Effector memory CD4-positive, alpha-beta T cell (primary cell): ENCODE data around the gene PROSER1.
"Not testable (repeated sequence)": the region's sequence is repeated elsewhere in the genome, so short reads cannot be mapped to it uniquely, and the experiment has no call there.

Experiments
- DNase-seq, 3 donors: peaks; one replicate each; pipeline ENCODE4 v3.0.0-alpha.2; 2020
- H3K27ac ChIP-seq: 2 replicates; pipeline ENCODE4 v1.7.0; 2013; ENCODE audit warnings: mild to moderate bottlenecking, low read length, moderate library complexity; ENCODE audit not compliant: insufficient read depth, poor library complexity, severe bottlenecking
- H3K27me3 ChIP-seq: replicated peaks from 2 replicates; pipeline ENCODE4 v1.7.0; 2013; ENCODE audit warnings: mild to moderate bottlenecking, low read length; ENCODE audit not compliant: insufficient read depth, control insufficient read depth, poor library complexity, severe bottlenecking
- H3K36me3 ChIP-seq: 2 replicates; pipeline ENCODE4 v1.7.0; 2013; ENCODE audit warnings: mild to moderate bottlenecking, low read length, moderate library complexity; ENCODE audit not compliant: control insufficient read depth, insufficient read depth
- H3K4me1 ChIP-seq: 2 replicates; pipeline ENCODE4 v1.7.0; 2013; ENCODE audit warnings: low read length, mild to moderate bottlenecking; ENCODE audit not compliant: control insufficient read depth, insufficient read depth, poor library complexity, severe bottlenecking
- H3K4me3 ChIP-seq: 2 replicates; pipeline ENCODE4 v1.7.0; 2013; ENCODE audit warnings: low read length, low read depth, mild to moderate bottlenecking; ENCODE audit not compliant: insufficient read depth, poor library complexity, severe bottlenecking
- H3K9me3 ChIP-seq: 2 replicates; pipeline ENCODE4 v1.7.0; 2013; ENCODE audit warnings: mild to moderate bottlenecking, low read length, moderate library complexity; ENCODE audit not compliant: control insufficient read depth
- total RNA-seq, 3 donors: gene quantifications; one replicate each; lab custom pipeline; 2026; lab: John Stamatoyannopoulos, UW

PROSER1 gene
- total RNA-seq: 14.5 to 29.2 (median 16.8) reads per million in 3 donors

GRCh38 chr13:39037880-39038568 lies at the start of gene PROSER1, which contains the start of gene NHLRC3:
PROSER1 (minus strand) TSS chr13:39038089; CDS start chr13:39037242, 847 bp downstream.
NHLRC3 (plus strand) TSS chr13:39038456; CDS start chr13:39038640, 184 bp downstream.
- no peaks in the 10 kb centered on the region for H3K36me3 ChIP-seq
- H3K27ac ChIP-seq: peak within 1 kb of the TSS; percentile 85
- DNase-seq: peak; percentile 63 to 75 (median 68)
- peak within 1 kb of the TSS; percentile 83 for H3K4me3 ChIP-seq
- H3K9me3 ChIP-seq: no peaks in the 10 kb centered on the region
- no peaks in the 10 kb centered on the region for H3K27me3 ChIP-seq
- H3K4me1 ChIP-seq: peaks cover 14% of the 10 kb centered on the region

GRCh38 chr13:39086251-39086945 lies 48.5 kb upstream of the PROSER1 start:
- H3K36me3 ChIP-seq, H3K4me1 ChIP-seq, H3K27ac ChIP-seq, H3K27me3 ChIP-seq, H3K4me3 ChIP-seq, DNase-seq, H3K9me3 ChIP-seq: not testable (repeated sequence)

- Histone ChIP-seq H3K9me3 (no peaks in the 10 kb centered on the region), H3K27ac (no peak overlapping the region), H3K36me3 (no peaks in the 10 kb centered on the region), H3K4me3 (no peak overlapping the region), H3K4me1 (no peaks in the 10 kb centered on the region), H3K27me3 (peaks cover 5% of the 10 kb centered on the region)
- no peak for DNase-seq
Measured at GRCh38 chr13:39073983-39074382, 36.1 kb upstream of the PROSER1 start.

GRCh38 chr13:39072842-39073241 lies 35.0 kb upstream of the PROSER1 start:
- H3K4me1 ChIP-seq: no peaks in the 10 kb centered on the region
- H3K27ac ChIP-seq: no peak overlapping the region
- H3K9me3 ChIP-seq: no peaks in the 10 kb centered on the region
- no peaks in the 10 kb centered on the region for H3K36me3 ChIP-seq
- no peak for DNase-seq
- peaks cover 5% of the 10 kb centered on the region for H3K27me3 ChIP-seq
- no peak overlapping the region for H3K4me3 ChIP-seq

- Histone ChIP-seq H3K27me3 (no peaks in the 10 kb centered on the region), H3K36me3 (no peaks in the 10 kb centered on the region), H3K4me1 (no peaks in the 10 kb centered on the region), H3K4me3 (no peak overlapping the region), H3K27ac (no peak overlapping the region), H3K9me3 (no peaks in the 10 kb centered on the region)
- DNase-seq: no peak
Measured at GRCh38 chr13:39062004-39062403, 24.1 kb upstream of the PROSER1 start.

- no peak for DNase-seq
- no peaks in the 10 kb centered on the region for H3K9me3 ChIP-seq
- no peaks in the 10 kb centered on the region for H3K4me1 ChIP-seq
- no peaks in the 10 kb centered on the region for H3K36me3 ChIP-seq
- no peak overlapping the region for H3K27ac ChIP-seq
- no peak overlapping the region for H3K4me3 ChIP-seq
- no peaks in the 10 kb centered on the region for H3K27me3 ChIP-seq
Measured at GRCh38 chr13:39058040-39058439, 20.2 kb upstream of the PROSER1 start.

- Histone ChIP-seq H3K27me3 (no peaks in the 10 kb centered on the region), H3K4me1 (no peaks in the 10 kb centered on the region), H3K27ac (no peak overlapping the region), H3K36me3 (no peaks in the 10 kb centered on the region), H3K4me3 (no peak overlapping the region), H3K9me3 (no peaks in the 10 kb centered on the region)
- DNase-seq: no peak
Measured at GRCh38 chr13:39056018-39056417, 18.1 kb upstream of the PROSER1 start.

GRCh38 chr13:39054112-39054511 lies 16.2 kb upstream of the PROSER1 start:
- Histone ChIP-seq H3K4me3 (no peak overlapping the region), H3K36me3 (no peaks in the 10 kb centered on the region), H3K27ac (no peak overlapping the region), H3K4me1 (no peaks in the 10 kb centered on the region), H3K27me3 (no peaks in the 10 kb centered on the region), H3K9me3 (no peaks in the 10 kb centered on the region)
- DNase-seq: no peak

GRCh38 chr13:39052944-39053343 lies 15.1 kb upstream of the PROSER1 start:
- no peaks in the 10 kb centered on the region for H3K9me3 ChIP-seq
- no peak overlapping the region for H3K4me3 ChIP-seq
- H3K27ac ChIP-seq: no peak overlapping the region
- DNase-seq: no peak
- H3K4me1 ChIP-seq: no peaks in the 10 kb centered on the region
- H3K36me3 ChIP-seq: no peaks in the 10 kb centered on the region
- no peaks in the 10 kb centered on the region for H3K27me3 ChIP-seq

- Histone ChIP-seq H3K27me3 (no peaks in the 10 kb centered on the region), H3K4me1 (no peaks in the 10 kb centered on the region), H3K9me3 (no peaks in the 10 kb centered on the region), H3K36me3 (peaks cover 3% of the 10 kb centered on the region), H3K4me3 (no peak overlapping the region), H3K27ac (no peak overlapping the region)
- no peak for DNase-seq
Measured at GRCh38 chr13:39051157-39051556, 13.3 kb upstream of the PROSER1 start.
